H1 (cell line): ENCODE measurements around the gene OGFOD2. TPM values are rescaled to one million over a fixed set of nuclear protein-coding genes. Genes with fewer than 3 reads are reported as not detected.

Source experiments
- CHD7 ChIP-seq: fragments of 300-600 bp; sonication (generic); IDR thresholded peaks from 2 replicates; pipeline ENCODE4 v1.7.1; 2012; ENCODE audit warnings: low read length, moderate library complexity, mild to moderate bottlenecking, inconsistent platforms; ENCODE audit not compliant: insufficient replicate concordance
- KDM1A ChIP-seq: fragments of 200-600, 300-600 bp; sonication (generic); IDR thresholded peaks from 2 replicates; pipeline ENCODE4 v1.7.1; 2016; ENCODE audit warnings: mild to moderate bottlenecking, low read length, borderline replicate concordance
- POU5F1 ChIP-seq: IDR thresholded peaks from 2 replicates; pipeline ENCODE4 v1.6.1; 2011; ENCODE audit warnings: low read depth, mild to moderate bottlenecking, low read length, moderate library complexity
- YY1 ChIP-seq: IDR thresholded peaks from 2 replicates; pipeline ENCODE4 v1.6.1; 2011; ENCODE audit warnings: low read depth, mild to moderate bottlenecking, low read length
- ZNF274 ChIP-seq: IDR thresholded peaks from 2 replicates; pipeline ENCODE4 v1.7.0; 2012; ENCODE audit warnings: low read length, borderline replicate concordance; ENCODE audit errors: extremely low read depth
- polyA plus RNA-seq, 7 experiments: library from polyadenylated mRNA; depleted of rRNA in 3 of 7; stranded (reverse) in 5 of 7; unstranded in 2 of 7; fragments of >200 nt in 5 of 7; fragments of 200-250 nt in 2 of 7; gene quantifications; 1 replicate in 5 of 7; 2 replicates in 1 of 7; 4 replicates in 1 of 7; pipeline versions ENCODE4 v1.2.1 to v1.2.3, GENCODE V29; 2011 to 2013; ENCODE audit warnings: missing spikeins in 2 of 7, mixed read lengths in 2 of 7
- total RNA-seq: library from RNA; stranded (reverse); fragmentation: NEBNext Ultra II Directional; extraction: Animal tissue kit (Norgen Biotek cat#: 25700); gene quantifications from 2 replicates; pipeline ENCODE4 v1.2.1, GENCODE V29; 2021

Gene OGFOD2
- total and polyA plus RNA-seq, 2 of the 8 experiments (the other 6 are each of a cell fraction or from before 2014, with no cell fraction given): 17.3 to 20.3 TPM

GRCh38 chr12:122934722-122935121, 40.3 kb upstream of the OGFOD2 start (continued):
- TF ChIP-seq CHD7 (no peak), POU5F1 (no peak), YY1 (no peak), KDM1A (no peak), ZNF274 (no peak)
